GM12878 (cell line): ENCODE results near the gene USP34. TPM values are rescaled to one million over a fixed set of nuclear protein-coding genes. Genes with fewer than 3 reads are reported as not detected.

Experiments used
- ATAC-seq: fragments of 200-7000 bp; cut with Tn5 transposase; 3 replicates; pipeline ENCODE4 v1.9.1; 2020; ENCODE audit warnings: mild to moderate bottlenecking, moderate library complexity
- BruUV-seq: library from RNA; stranded (reverse); fragments of 400-500 nt; replicated peaks from 2 replicates; lab custom pipeline; 2021; lab: Mats Ljungman, UMichigan
- CTCF ChIA-PET: fragments of 300-600 bp; sonication (Branson Sonifier 250); formaldehyde crosslinking; extraction: SDS; loops from one replicate; lab custom pipeline; 2021; ENCODE audit warnings: inconsistent platforms; lab: Yijun Ruan, JAX
- POLR2A ChIA-PET: fragments of 350-600 bp; formaldehyde crosslinking; extraction: SDS; loops from one replicate; lab custom pipeline; 2021; ENCODE audit warnings: inconsistent platforms; lab: Charles Lee
- RAD21 ChIA-PET: fragments of 300-600 bp; sonication (Branson Sonifier 250); formaldehyde crosslinking; loops from one replicate; lab custom pipeline; 2023; ENCODE audit warnings: antibody characterized with exemption; ENCODE audit not compliant: unreplicated experiment; lab: Charles Lee
- SMC1A ChIA-PET: fragments of 300-600 bp; sonication (Branson Sonifier 250); formaldehyde crosslinking; loops from one replicate; lab custom pipeline; 2023; ENCODE audit not compliant: unreplicated experiment, uncharacterized antibody; lab: Charles Lee
- DNase-seq: peaks from one replicate; pipeline ENCODE4 v3.0.0-alpha.2; 2011; ENCODE audit warnings: low read depth, low spot score
- FAIRE-seq: peaks from 3 replicates; lab custom pipeline; 2011; peaks lifted over from hg19 to GRCh38; lab: Jason Lieb, UNC
- H2AFZ ChIP-seq: 2 replicates; pipeline ENCODE4 v1.6.0; 2011; ENCODE audit warnings: low read depth, low read length, control low read depth; ENCODE audit not compliant: control insufficient read depth
- H3K27ac ChIP-seq: 2 replicates; pipeline ENCODE4 v1.5.1; 2011; ENCODE audit warnings: control low read depth; ENCODE audit not compliant: control insufficient read depth, insufficient read depth
- H3K27me3 ChIP-seq, 2 experiments: replicated peaks in 1 of 2; 2 replicates each; pipeline versions ENCODE4 v1.6.0 to v1.6.1; 2011; ENCODE audit warnings: low read length in 1 of 2; ENCODE audit not compliant: control insufficient read depth in 2 of 2, insufficient read depth in 2 of 2
- H3K36me3 ChIP-seq, 2 experiments: 2 replicates each; pipeline ENCODE4 v1.5.1; 2011; ENCODE audit warnings: low read length in 1 of 2; ENCODE audit not compliant: control insufficient read depth in 2 of 2, insufficient read depth in 2 of 2
- H3K4me1 ChIP-seq: 2 replicates; pipeline ENCODE4 v1.6.1; 2011; ENCODE audit warnings: mild to moderate bottlenecking, low read length, moderate library complexity, mixed read lengths; ENCODE audit not compliant: control insufficient read depth, insufficient read depth
- H3K4me2 ChIP-seq: 2 replicates; pipeline ENCODE4 v1.6.0; 2011; ENCODE audit warnings: control low read depth; ENCODE audit not compliant: control insufficient read depth, insufficient read depth
- H3K4me3 ChIP-seq: fragments of 200-600 bp; sonication (generic); 2 replicates; pipeline ENCODE4 v1.5.1; 2016
- H3K79me2 ChIP-seq: 2 replicates; pipeline ENCODE4 v1.6.0; 2011; ENCODE audit warnings: low read length; ENCODE audit not compliant: control insufficient read depth, insufficient read depth
- H3K9ac ChIP-seq: 2 replicates; pipeline ENCODE4 v1.8.0; 2011; ENCODE audit warnings: low read length, control low read depth, mixed read lengths; ENCODE audit not compliant: control insufficient read depth, insufficient read depth
- H3K9me3 ChIP-seq: replicated peaks from 3 replicates; pipeline ENCODE4 v1.5.1; 2011; ENCODE audit warnings: mild to moderate bottlenecking, low read length; ENCODE audit not compliant: control insufficient read depth, insufficient read depth
- H4K20me1 ChIP-seq: 2 replicates; pipeline ENCODE4 v1.6.0; 2011; ENCODE audit not compliant: control insufficient read depth, insufficient read depth
- ESRRA ChIP-seq: IDR thresholded peaks from 2 replicates; pipeline ENCODE4 v1.6.1; 2012; ENCODE audit warnings: mild to moderate bottlenecking, low read length, improper control_type of control experiment
- GABPA ChIP-seq: IDR thresholded peaks from 2 replicates; pipeline ENCODE4 v1.6.1; 2014; ENCODE audit warnings: antibody characterized with exemption, low read depth, mild to moderate bottlenecking, inconsistent platforms
- MLLT1 ChIP-seq: fragments of 450-650 bp; IDR thresholded peaks from 2 replicates; pipeline ENCODE4 v1.6.1; 2016; ENCODE audit warnings: mild to moderate bottlenecking
- NFIC ChIP-seq: IDR thresholded peaks from 2 replicates; pipeline ENCODE4 v1.6.1; 2012; ENCODE audit warnings: low read depth, mild to moderate bottlenecking, inconsistent platforms, low read length, moderate library complexity
- NR2C1 ChIP-seq: fragments of 450-650 bp; IDR thresholded peaks from 2 replicates; pipeline ENCODE4 v1.6.1; 2017; ENCODE audit warnings: antibody characterized with exemption, mild to moderate bottlenecking, moderate library complexity
- NR2F1 ChIP-seq: fragments of 450-650 bp; conservative IDR thresholded peaks from 2 replicates; pipeline ENCODE4 v1.6.1; 2017; ENCODE audit warnings: mild to moderate bottlenecking
- RAD51 ChIP-seq: fragments of 450-650 bp; IDR thresholded peaks from 2 replicates; pipeline ENCODE4 v1.6.1; 2016; ENCODE audit warnings: moderate library complexity, mild to moderate bottlenecking, inconsistent platforms
- RB1 ChIP-seq: fragments of 450-650 bp; formaldehyde crosslinking; IDR thresholded peaks from 2 replicates; pipeline ENCODE4 v1.6.1; 2017; ENCODE audit warnings: mild to moderate bottlenecking, borderline replicate concordance
- RBBP5 ChIP-seq: fragments of 200-600 bp; sonication (generic); conservative IDR thresholded peaks from 2 replicates; pipeline ENCODE4 v1.6.1; 2016
- RCOR1 ChIP-seq: conservative IDR thresholded peaks from 2 replicates; pipeline ENCODE4 v1.6.1; 2012; ENCODE audit warnings: low read depth, low read length, improper control_type of control experiment
- SIN3A ChIP-seq: IDR thresholded peaks from 2 replicates; pipeline ENCODE4 v1.6.1; 2012; ENCODE audit warnings: low read depth, low read length, improper control_type of control experiment
- SMAD5 ChIP-seq: IDR thresholded peaks from 2 replicates; pipeline ENCODE4 v1.6.1; 2016; ENCODE audit warnings: antibody characterized with exemption, low read depth
- STAT1 ChIP-seq: fragments of 450-650 bp; conservative IDR thresholded peaks from 2 replicates; pipeline ENCODE4 v1.6.1; 2014; ENCODE audit warnings: antibody characterized with exemption, mild to moderate bottlenecking
- TBL1XR1 ChIP-seq: IDR thresholded peaks from 2 replicates; pipeline ENCODE4 v1.6.1; 2012; ENCODE audit warnings: low read depth, low read length, improper control_type of control experiment
- USF2 ChIP-seq: IDR thresholded peaks from 2 replicates; pipeline ENCODE4 v1.6.1; 2011; ENCODE audit warnings: low read depth, low read length, improper control_type of control experiment, borderline replicate concordance
- WGBS: methylation state at CpG from one replicate; pipeline ENCODE4 v1.1.6; 2016; ENCODE audit warnings: low lambda C conversion rate; ENCODE audit not compliant: insufficient replicate concordance, insufficient coverage; ENCODE audit errors: missing lambda C conversion rate; 5-methylcytosine and 5-hydroxymethylcytosine counted together
- in situ Hi-C: fragments of 300-500 bp; cut with MboI; formaldehyde crosslinking; loops from 9 replicates; pipeline ENCODE4 v1.14.3; 2018; ENCODE audit warnings: mixed read lengths
- intact Hi-C: fragments of 100-400 bp; cut with micrococcal nuclease; formaldehyde crosslinking; loops from one replicate; pipeline ENCODE4 v1.14.2; 2022; ENCODE audit not compliant: unreplicated experiment
- polyA plus RNA-seq, 11 experiments: library from polyadenylated mRNA; depleted of rRNA in 4 of 11; unstranded in 6 of 11; stranded (reverse) in 5 of 11; fragments of >200 nt; fragmentation: Nextera tagmentation in 4 of 11; fragmentation: Illumina TruSeq in 1 of 11; extraction: Ambion mirVana in 4 of 11; extraction: Trizol in 1 of 11; gene quantifications; 1 replicate in 1 of 11; 2 replicates in 10 of 11; pipeline versions ENCODE4 v1.2.1 to v1.2.3, GENCODE V29; 2011 to 2016; ENCODE audit warnings: inconsistent platforms in 2 of 11, missing spikeins in 2 of 11, low read depth in 1 of 11
- total RNA-seq, 4 experiments: library from RNA; depleted of rRNA in 3 of 4; stranded (reverse); fragments of >200 nt in 3 of 4; fragmentation: Illumina TruSeq in 1 of 4; extraction: Trizol in 1 of 4; gene quantifications; 2 replicates each; pipeline versions ENCODE4 v1.2.1 to v1.2.3, GENCODE V29; 2013 to 2021

The USP34 gene
- total and polyA plus RNA-seq, 10 of the 15 experiments (the other 5 are each of a cell fraction or from before 2014, with no cell fraction given): 26.2 to 106 (median 62.1) TPM

GRCh38 chr2:61460163-61460562 lies 10.7 kb downstream of the USP34 start:
- in situ Hi-C loops: no loop called here
- no peak overlapping the region for H3K9ac ChIP-seq
- no peak overlapping the region for H3K4me3 ChIP-seq
- TF ChIP-seq SIN3A (no peak), NR2F1 (no peak), STAT1 (no peak), GABPA (no peak)
- TF ChIP-seq, all 136 proteins: peak for 0
- Histone ChIP-seq H4K20me1 (no peaks in the 10 kb centered on the region), H3K4me2 (no peak overlapping the region), H3K27me3 (no peaks in the 10 kb centered on the region), H3K4me1 (peaks cover 8% of the 10 kb centered on the region), H3K36me3 (peaks cover 0 to 7% of the 10 kb centered on the region in 2 experiments; a peak in 2 of 4 replicates), H3K27ac (no peak overlapping the region), H3K9me3 (no peaks in the 10 kb centered on the region), H3K79me2 (peaks cover 96% of the 10 kb centered on the region), H2AFZ (no peak overlapping the region)
- intact Hi-C loops: no loop called here
- CTCF ChIA-PET: interaction anchor here (3.4 kb wide), 1 partner anchor 34 kb away, joined by 16 read pairs; no protein-coding TSS in a partner anchor
- no TSS peak for BruUV-seq
- no peak for DNase-seq
- ATAC-seq: no peak
- SMC1A ChIA-PET: interaction anchor here (0.7 to 7.1 kb wide), 6 partner anchors 18 to 39 kb away, joined by 3 to 32 read pairs (median 6); no protein-coding TSS in a partner anchor
- POLR2A ChIA-PET: interaction anchor here (0.6 to 2.2 kb wide), 5 partner anchors 25 to 431 kb away, joined by 3 to 10 read pairs (median 4); no protein-coding TSS in a partner anchor
- no peak for FAIRE-seq
- RAD21 ChIA-PET: interaction anchor here (0.6 to 1.3 kb wide), 3 partner anchors 10 to 78 kb away, joined by 3 read pairs; partner anchors contain the start of gene XPO1
- WGBS: 98% methylated on average over 4 of the region's 4 CpGs

GRCh38 chr2:61456746-61457420 lies 14.0 kb downstream of the USP34 start:
- Histone ChIP-seq H3K4me1 (peaks cover 5% of the 10 kb centered on the region), H3K9ac (no peak overlapping the region), H3K4me3 (no peak overlapping the region), H4K20me1 (no peaks in the 10 kb centered on the region), H3K36me3 (peaks cover 0 to 7% of the 10 kb centered on the region in 2 experiments; a peak in 2 of 4 replicates), H3K27ac (no peak overlapping the region), H3K27me3 (no peaks in the 10 kb centered on the region), H3K9me3 (peaks cover 2% of the 10 kb centered on the region; the same call in 1 of the 3 replicates), H3K79me2 (peaks cover 93% of the 10 kb centered on the region), H3K4me2 (no peak overlapping the region), H2AFZ (no peak overlapping the region)
- ATAC-seq (peak; percentile 13), DNase-seq (no peak), FAIRE-seq (no peak)
- ChIA-PET CTCF (interaction anchor here (0.8 to 2.4 kb wide), 3 partner anchors 10 to 31 kb away, joined by 3 to 7 read pairs (median 4); no protein-coding TSS in a partner anchor), POLR2A (interaction anchor here (0.6 kb wide), 1 partner anchor 160 kb away, joined by 3 read pairs; no protein-coding TSS in a partner anchor), SMC1A (interaction anchor here (0.6 to 5.6 kb wide), 9 partner anchors 8 to 810 kb away, joined by 3 to 26 read pairs (median 4); no protein-coding TSS in a partner anchor), RAD21 (no interaction called here)
- intact Hi-C loops (no loop called here), in situ Hi-C loops (no loop called here)
- no TSS peak for BruUV-seq
- 77% methylated on average over 6 of the region's 6 CpGs for WGBS
- TF ChIP-seq NFIC (no peak), RB1 (no peak), RAD51 (no peak), RBBP5 (no peak), SMAD5 (no peak), TBL1XR1 (no peak), RCOR1 (no peak), MLLT1 (no peak), USF2 (no peak), NR2C1 (no peak), ESRRA (no peak)
